ENCODE results near the gene GAREM1.
"Not testable (repeated sequence)": the region's sequence is repeated elsewhere in the genome, so short reads cannot be mapped to it uniquely, and the experiment has no call there.

Gene GAREM1

GRCh38 chr18:32242395-32242794 lies 228.3 kb downstream of the GAREM1 start:
- no peaks in the 10 kb centered on the region for H3K36me3 Mint-ChIP-seq (ENCODE audit: low read depth)
- intact Hi-C loops (cut with micrococcal nuclease), result no loop called here
- H3K27ac Mint-ChIP-seq, result no peak overlapping the region
- no peak overlapping the region for H3K4me3 Mint-ChIP-seq
- H3K9me3 Mint-ChIP-seq, result no peaks in the 10 kb centered on the region
- no peaks in the 10 kb centered on the region for H3K4me1 Mint-ChIP-seq (ENCODE audit: low read depth)
- H3K27me3 Mint-ChIP-seq, result peaks cover 2% of the 10 kb centered on the region

- intact Hi-C loops (cut with micrococcal nuclease), result no loop called here
- peaks cover 5% of the 10 kb centered on the region for H3K9me3 Mint-ChIP-seq
- H3K36me3 Mint-ChIP-seq (ENCODE audit: low read depth), result no peaks in the 10 kb centered on the region
- H3K27ac Mint-ChIP-seq, result no peak overlapping the region
- peaks cover 2% of the 10 kb centered on the region for H3K27me3 Mint-ChIP-seq
- H3K4me1 Mint-ChIP-seq (ENCODE audit: low read depth), result no peaks in the 10 kb centered on the region
- no peak overlapping the region for H3K4me3 Mint-ChIP-seq
These were observed 231.9 kb downstream of the GAREM1 start for GRCh38 chr18:32238635-32239268.

DNA sequence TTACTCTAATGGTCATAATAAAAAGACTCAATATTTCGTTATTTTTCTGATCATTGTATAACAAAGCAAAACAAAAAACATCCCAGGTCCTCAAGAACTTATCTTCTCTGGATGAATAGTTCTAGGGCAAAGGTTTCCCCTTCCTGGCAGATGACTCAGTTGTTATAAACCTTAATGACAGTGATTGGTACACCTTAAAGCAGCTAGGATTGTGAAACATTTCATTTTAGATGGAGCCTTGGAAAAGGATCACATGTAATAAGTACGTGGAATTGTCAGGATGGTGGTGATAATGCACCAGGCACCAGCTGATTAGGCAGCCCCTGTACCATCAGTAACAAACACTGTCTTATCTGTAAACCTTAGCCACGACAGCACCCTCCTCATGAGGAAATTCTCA lies 233.6 kb downstream of the GAREM1 start:
- Mint-ChIP-seq H3K27me3 (no peaks in the 10 kb centered on the region), H3K27ac (no peak overlapping the region), H3K9me3 (peaks cover 9% of the 10 kb centered on the region), H3K4me1 (ENCODE audit: low read depth) (no peaks in the 10 kb centered on the region), H3K4me3 (no peak overlapping the region), H3K36me3 (ENCODE audit: low read depth) (no peaks in the 10 kb centered on the region)
- intact Hi-C loops (cut with micrococcal nuclease), result no loop called here

DNA sequence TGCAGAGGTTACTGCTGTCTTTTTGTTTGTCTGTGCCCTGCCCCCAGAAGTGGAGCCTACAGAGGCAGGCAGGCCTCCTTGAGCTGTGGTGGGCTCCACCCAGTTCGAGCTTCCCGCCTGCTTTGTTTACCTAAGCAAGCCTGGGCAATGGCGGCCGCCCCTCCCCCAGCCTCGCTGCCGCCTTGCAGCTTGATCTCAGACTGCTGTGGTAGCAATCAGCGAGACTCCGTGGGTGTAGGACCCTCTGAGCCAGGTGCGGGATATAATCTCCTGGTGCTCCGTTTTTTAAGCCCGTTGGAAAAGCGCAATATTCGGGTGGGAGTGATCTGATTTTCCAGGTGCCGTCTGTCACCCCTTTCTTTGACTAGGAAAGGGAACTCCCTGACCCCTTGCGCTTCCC lies 237.3 kb downstream of the GAREM1 start:
- H3K36me3 Mint-ChIP-seq (ENCODE audit: low read depth); H3K4me1 Mint-ChIP-seq (ENCODE audit: low read depth); intact Hi-C loops (cut with micrococcal nuclease); H3K27ac Mint-ChIP-seq; H3K9me3 Mint-ChIP-seq; H3K4me3 Mint-ChIP-seq; H3K27me3 Mint-ChIP-seq: not testable (repeated sequence)

GRCh38 chr18:32219431-32220018 lies 251.2 kb downstream of the GAREM1 start:
- Mint-ChIP-seq H3K27me3 (no peaks in the 10 kb centered on the region), H3K4me1 (ENCODE audit: low read depth) (no peaks in the 10 kb centered on the region), H3K4me3 (no peak overlapping the region), H3K27ac (no peak overlapping the region), H3K9me3 (no peaks in the 10 kb centered on the region), H3K36me3 (ENCODE audit: low read depth) (no peaks in the 10 kb centered on the region)
- intact Hi-C loops (cut with micrococcal nuclease), result no loop called here

GRCh38 chr18:32216390-32216789 lies 254.3 kb downstream of the GAREM1 start:
- H3K4me3 Mint-ChIP-seq, result no peak overlapping the region
- no peaks in the 10 kb centered on the region for H3K9me3 Mint-ChIP-seq
- intact Hi-C loops (cut with micrococcal nuclease), result no loop called here
- no peaks in the 10 kb centered on the region for H3K27me3 Mint-ChIP-seq
- H3K27ac Mint-ChIP-seq, result no peak overlapping the region
- H3K4me1 Mint-ChIP-seq (ENCODE audit: low read depth), result no peaks in the 10 kb centered on the region
- no peaks in the 10 kb centered on the region for H3K36me3 Mint-ChIP-seq (ENCODE audit: low read depth)

GRCh38 chr18:32213693-32214092 lies 257.0 kb downstream of the GAREM1 start:
- Mint-ChIP-seq H3K27me3 (no peaks in the 10 kb centered on the region), H3K9me3 (no peaks in the 10 kb centered on the region), H3K27ac (no peak overlapping the region), H3K4me3 (no peak overlapping the region), H3K4me1 (ENCODE audit: low read depth) (no peaks in the 10 kb centered on the region), H3K36me3 (ENCODE audit: low read depth) (no peaks in the 10 kb centered on the region)
- intact Hi-C loops (cut with micrococcal nuclease), result no loop called here
